ENCODE data around the gene TIMM13. TPM values are rescaled to one million over a fixed set of nuclear protein-coding genes. Genes with fewer than 3 reads are reported as not detected.

The TIMM13 gene
- total RNA-seq, 4 donors from 2014 or later: 34.2 to 52.8 (median 44.9) TPM

GRCh38 chr19:2429917-2430535 is 2.6 kb upstream of the TIMM13 start:
- no peak overlapping the region for H3K4me3 ChIP-seq (ENCODE audit: low read depth, poor library complexity, severe bottlenecking)
- no peak for DNase-seq (ENCODE audit: low spot score in 2 of 2)
- TF ChIP-seq CTCF (IDR thresholded peaks at IDR 0.05) (no peak), POLR2A (IDR thresholded peaks at IDR 0.05) (no peak)
- intact Hi-C loops (cut with DNase I; ENCODE audit: low total_unique reads): no loop called here
- WGBS, 2 donors: 88 to 92% methylated on average over 23 to 25 of the region's 25 CpGs

GRCh38 chr19:2428756-2429711 is 1.6 kb upstream of the TIMM13 start:
- no peak overlapping the region for H3K4me3 ChIP-seq (ENCODE audit: low read depth, poor library complexity, severe bottlenecking)
- 73 to 76% methylated on average over 31 to 37 of the region's 37 CpGs for WGBS, 2 donors
- no peak for DNase-seq (ENCODE audit: low spot score in 2 of 2)
- intact Hi-C loops (cut with DNase I; ENCODE audit: low total_unique reads): no loop called here
- TF ChIP-seq CTCF (IDR thresholded peaks at IDR 0.05) (no peak), POLR2A (IDR thresholded peaks at IDR 0.05) (no peak)

- intact Hi-C loops (cut with DNase I; ENCODE audit: low total_unique reads): no loop called here
- DNase-seq (ENCODE audit: low spot score in 2 of 2): peak; percentile 23 to 89
- no peak for TF ChIP-seq CTCF (IDR thresholded peaks at IDR 0.05)
- no peak for TF ChIP-seq POLR2A (IDR thresholded peaks at IDR 0.05)
- 11 to 12% methylated on average over 24 of the region's 25 CpGs for WGBS, 2 donors
- H3K4me3 ChIP-seq (ENCODE audit: low read depth, poor library complexity, severe bottlenecking): no peak overlapping the region
Measured at GRCh38 chr19:2428321-2428690, 920 bp upstream of the TIMM13 start.

GRCh38 chr19:2426611-2427428 is 566 bp downstream of the TIMM13 start:
- peak overlapping the region; percentile 84 for H3K4me3 ChIP-seq (ENCODE audit: low read depth, poor library complexity, severe bottlenecking)
- WGBS, 2 donors: 4 to 8% methylated on average over 31 to 43 of the region's 66 CpGs
- TF ChIP-seq CTCF (IDR thresholded peaks at IDR 0.05) (no peak), POLR2A (IDR thresholded peaks at IDR 0.05) (no peak)
- DNase-seq (ENCODE audit: low spot score in 2 of 2): peak in 1 of 2 donors; percentile 87
- intact Hi-C loops (cut with DNase I; ENCODE audit: low total_unique reads): no loop called here

DNA sequence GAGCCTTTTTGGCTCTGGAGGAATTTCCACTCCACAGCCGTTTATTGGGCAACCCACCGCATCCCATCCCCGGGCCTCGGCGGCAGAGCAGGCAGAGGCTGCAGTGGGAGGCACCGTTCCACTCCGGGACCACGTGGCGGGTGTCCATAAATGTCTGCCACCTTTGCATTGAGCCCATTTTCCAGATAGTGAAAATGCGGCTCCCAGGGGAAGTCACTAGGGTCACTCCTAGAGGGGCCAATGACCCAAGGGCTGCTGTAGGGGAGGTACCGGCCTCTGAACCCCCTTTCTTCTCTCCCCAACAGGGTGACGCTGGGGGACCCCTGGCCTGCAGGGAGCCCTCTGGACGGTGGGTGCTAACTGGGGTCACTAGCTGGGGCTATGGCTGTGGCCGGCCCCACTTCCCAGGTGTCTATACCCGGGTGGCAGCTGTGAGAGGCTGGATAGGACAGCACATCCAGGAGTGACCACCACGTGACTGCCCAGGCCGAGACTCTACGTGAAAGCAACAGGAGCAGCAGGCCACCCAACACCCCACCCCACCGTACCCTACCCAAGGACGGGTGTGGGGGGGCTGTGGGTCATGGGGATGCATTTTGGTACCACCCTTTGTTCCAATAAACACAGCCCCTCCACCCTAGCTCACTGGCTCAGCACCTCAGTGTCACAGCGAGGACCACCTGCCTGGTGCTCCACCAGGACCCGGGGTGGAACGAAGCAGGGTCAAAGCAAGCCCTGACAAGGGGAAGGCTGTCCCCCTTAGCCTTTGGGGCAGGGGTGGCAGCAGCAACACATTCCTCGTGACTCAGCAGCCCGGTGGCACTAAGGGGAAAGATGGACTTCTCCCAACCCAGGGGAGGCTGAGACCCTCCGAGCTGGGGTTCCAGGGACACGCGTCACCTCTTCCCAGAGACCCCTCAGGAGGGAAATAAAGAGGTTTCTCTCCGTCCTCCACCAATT is 1.5 kb downstream of the TIMM13 start:
- WGBS, 2 donors: 63% methylated on average over 25 to 29 of the region's 29 CpGs
- DNase-seq (ENCODE audit: low spot score in 2 of 2): peak in 1 of 2 donors; percentile 85
- intact Hi-C loops (cut with DNase I; ENCODE audit: low total_unique reads): no loop called here
- H3K4me3 ChIP-seq (ENCODE audit: low read depth, poor library complexity, severe bottlenecking): no peak overlapping the region
- TF ChIP-seq POLR2A (IDR thresholded peaks at IDR 0.05) (no peak), CTCF (IDR thresholded peaks at IDR 0.05) (no peak)

Data from lower leg skin (tissue), 4 donors.